HEK293 (cell line): ENCODE results near the gene ZKSCAN1.

Source experiments
- BCL11B ChIP-seq: fragments of 450-650 bp; formaldehyde crosslinking; IDR thresholded peaks from 2 replicates; pipeline ENCODE4 v1.5.1; 2016; ENCODE audit warnings: low read depth, missing biosample characterization, missing genetic modification characterization
- KLF1 ChIP-seq: fragments of 450-650 bp; formaldehyde crosslinking; IDR thresholded peaks from 2 replicates; pipeline ENCODE4 v1.5.1; 2016; ENCODE audit warnings: missing biosample characterization, missing genetic modification characterization
- MEIS1 ChIP-seq: sonication (generic); formaldehyde crosslinking; IDR thresholded peaks from 2 replicates; pipeline ENCODE4 v1.8.1; 2022; ENCODE audit warnings: missing genetic modification reagents, mild to moderate bottlenecking, borderline replicate concordance
- OVOL3 ChIP-seq: fragments of 450-650 bp; formaldehyde crosslinking; IDR thresholded peaks from 2 replicates; pipeline ENCODE4 v1.5.1; 2016; ENCODE audit warnings: missing biosample characterization, missing genetic modification characterization
- SCRT2 ChIP-seq: fragments of 450-650 bp; formaldehyde crosslinking; IDR thresholded peaks from 2 replicates; pipeline ENCODE4 v1.5.1; 2016; ENCODE audit warnings: missing biosample characterization, missing genetic modification characterization
- SP3 ChIP-seq: fragments of 450-650 bp; formaldehyde crosslinking; IDR thresholded peaks from 2 replicates; pipeline ENCODE4 v1.5.1; 2016; ENCODE audit warnings: missing biosample characterization, missing genetic modification characterization
- SP7 ChIP-seq: fragments of 450-650 bp; formaldehyde crosslinking; IDR thresholded peaks from 2 replicates; pipeline ENCODE4 v1.5.1; 2016; ENCODE audit warnings: missing biosample characterization, missing genetic modification characterization
- WT1 ChIP-seq: fragments of 450-650 bp; formaldehyde crosslinking; IDR thresholded peaks from 2 replicates; pipeline ENCODE4 v1.5.1; 2016; ENCODE audit warnings: missing biosample characterization, missing genetic modification characterization
- ZBTB20 ChIP-seq: fragments of 450-650 bp; formaldehyde crosslinking; IDR thresholded peaks from 2 replicates; pipeline ENCODE4 v1.5.1; 2016; ENCODE audit warnings: missing biosample characterization, missing genetic modification characterization
- ZIC2 ChIP-seq: fragments of 450-650 bp; formaldehyde crosslinking; IDR thresholded peaks from 2 replicates; pipeline ENCODE4 v1.5.1; 2016; ENCODE audit warnings: missing biosample characterization, missing genetic modification characterization
- ZNF112 ChIP-seq: fragments of 450-650 bp; formaldehyde crosslinking; IDR thresholded peaks from 2 replicates; pipeline ENCODE4 v1.5.0; 2017; ENCODE audit warnings: missing biosample characterization, missing genetic modification characterization
- ZNF157 ChIP-seq: fragments of 450-650 bp; formaldehyde crosslinking; IDR thresholded peaks from 2 replicates; pipeline ENCODE4 v1.5.1; 2016; ENCODE audit warnings: missing biosample characterization, missing genetic modification characterization
- ZNF16 ChIP-seq: fragments of 450-650 bp; formaldehyde crosslinking; IDR thresholded peaks from 2 replicates; pipeline ENCODE4 v1.5.1; 2016; ENCODE audit warnings: low read depth, missing biosample characterization, missing genetic modification characterization
- ZNF169 ChIP-seq: fragments of 450-650 bp; formaldehyde crosslinking; IDR thresholded peaks from 2 replicates; pipeline ENCODE4 v1.5.1; 2016; ENCODE audit warnings: missing biosample characterization, missing genetic modification characterization
- ZNF184 ChIP-seq: fragments of 450-650 bp; IDR thresholded peaks from 2 replicates; pipeline ENCODE4 v1.5.1; 2018; ENCODE audit warnings: missing biosample characterization, mild to moderate bottlenecking, missing genetic modification characterization
- ZNF202 ChIP-seq: fragments of 450-650 bp; formaldehyde crosslinking; IDR thresholded peaks from 2 replicates; pipeline ENCODE4 v1.5.1; 2016; ENCODE audit warnings: missing biosample characterization, missing genetic modification characterization, borderline replicate concordance
- ZNF221 ChIP-seq: fragments of 450-650 bp; formaldehyde crosslinking; IDR thresholded peaks from 2 replicates; pipeline ENCODE4 v1.5.1; 2017; ENCODE audit warnings: missing biosample characterization, missing genetic modification characterization, borderline replicate concordance
- ZNF23 ChIP-seq: fragments of 450-650 bp; formaldehyde crosslinking; IDR thresholded peaks from 2 replicates; pipeline ENCODE4 v1.5.1; 2016; ENCODE audit warnings: missing biosample characterization, missing genetic modification characterization, borderline replicate concordance
- ZNF302 ChIP-seq: fragments of 450-650 bp; formaldehyde crosslinking; IDR thresholded peaks from 2 replicates; pipeline ENCODE4 v1.5.1; 2016; ENCODE audit warnings: missing biosample characterization, missing genetic modification characterization, low read depth
- ZNF311 ChIP-seq: fragments of 450-650 bp; formaldehyde crosslinking; IDR thresholded peaks from 2 replicates; pipeline ENCODE4 v1.5.1; 2017; ENCODE audit warnings: missing biosample characterization, missing genetic modification characterization, borderline replicate concordance
- ZNF394 ChIP-seq: fragments of 450-650 bp; formaldehyde crosslinking; IDR thresholded peaks from 2 replicates; pipeline ENCODE4 v1.5.1; 2016; ENCODE audit warnings: missing biosample characterization, missing genetic modification characterization, mild to moderate bottlenecking, moderate library complexity, borderline replicate concordance
- ZNF433 ChIP-seq: fragments of 450-650 bp; formaldehyde crosslinking; IDR thresholded peaks from 2 replicates; pipeline ENCODE4 v1.5.1; 2016; ENCODE audit warnings: missing biosample characterization, missing genetic modification characterization, low read depth
- ZNF514 ChIP-seq: fragments of 450-650 bp; formaldehyde crosslinking; IDR thresholded peaks from 2 replicates; pipeline ENCODE4 v1.5.1; 2016; ENCODE audit warnings: missing biosample characterization, missing genetic modification characterization
- ZNF626 ChIP-seq: fragments of 450-650 bp; sonication (Bioruptor Pico); formaldehyde crosslinking; IDR thresholded peaks from 2 replicates; pipeline ENCODE4 v1.5.1; 2018; ENCODE audit warnings: missing biosample characterization, missing genetic modification characterization, inconsistent platforms
- ZNF670 ChIP-seq: fragments of 450-650 bp; formaldehyde crosslinking; IDR thresholded peaks from 2 replicates; pipeline ENCODE4 v1.5.1; 2016; ENCODE audit warnings: missing biosample characterization, missing genetic modification characterization, low read depth
- ZNF707 ChIP-seq: fragments of 450-650 bp; formaldehyde crosslinking; IDR thresholded peaks from 2 replicates; pipeline ENCODE4 v1.5.1; 2016; ENCODE audit warnings: missing biosample characterization, missing genetic modification characterization
- ZNF791 ChIP-seq: fragments of 450-650 bp; formaldehyde crosslinking; IDR thresholded peaks from 2 replicates; pipeline ENCODE4 v1.5.1; 2016; ENCODE audit warnings: missing biosample characterization, missing genetic modification characterization
- TF ChIP-seq, protein P1 (sequence below): fragments of 450-650 bp; formaldehyde crosslinking; IDR thresholded peaks from 2 replicates; pipeline ENCODE4 v1.5.1; 2016; ENCODE audit warnings: missing biosample characterization, missing genetic modification characterization
- TF ChIP-seq, protein P2 (sequence below): fragments of 450-650 bp; formaldehyde crosslinking; IDR thresholded peaks from 2 replicates; pipeline ENCODE4 v1.5.1; 2016; ENCODE audit warnings: missing biosample characterization, missing genetic modification characterization
- TF ChIP-seq, protein P3 (sequence below): fragments of 450-650 bp; formaldehyde crosslinking; conservative IDR thresholded peaks from 2 replicates; pipeline ENCODE4 v1.5.1; 2016; ENCODE audit warnings: low read depth, missing biosample characterization, missing genetic modification characterization
- TF ChIP-seq, protein P4 (sequence below): fragments of 450-650 bp; formaldehyde crosslinking; IDR thresholded peaks from 2 replicates; pipeline ENCODE4 v1.5.1; 2017; ENCODE audit warnings: missing biosample characterization, missing genetic modification characterization

ZKSCAN1 gene

DNA sequence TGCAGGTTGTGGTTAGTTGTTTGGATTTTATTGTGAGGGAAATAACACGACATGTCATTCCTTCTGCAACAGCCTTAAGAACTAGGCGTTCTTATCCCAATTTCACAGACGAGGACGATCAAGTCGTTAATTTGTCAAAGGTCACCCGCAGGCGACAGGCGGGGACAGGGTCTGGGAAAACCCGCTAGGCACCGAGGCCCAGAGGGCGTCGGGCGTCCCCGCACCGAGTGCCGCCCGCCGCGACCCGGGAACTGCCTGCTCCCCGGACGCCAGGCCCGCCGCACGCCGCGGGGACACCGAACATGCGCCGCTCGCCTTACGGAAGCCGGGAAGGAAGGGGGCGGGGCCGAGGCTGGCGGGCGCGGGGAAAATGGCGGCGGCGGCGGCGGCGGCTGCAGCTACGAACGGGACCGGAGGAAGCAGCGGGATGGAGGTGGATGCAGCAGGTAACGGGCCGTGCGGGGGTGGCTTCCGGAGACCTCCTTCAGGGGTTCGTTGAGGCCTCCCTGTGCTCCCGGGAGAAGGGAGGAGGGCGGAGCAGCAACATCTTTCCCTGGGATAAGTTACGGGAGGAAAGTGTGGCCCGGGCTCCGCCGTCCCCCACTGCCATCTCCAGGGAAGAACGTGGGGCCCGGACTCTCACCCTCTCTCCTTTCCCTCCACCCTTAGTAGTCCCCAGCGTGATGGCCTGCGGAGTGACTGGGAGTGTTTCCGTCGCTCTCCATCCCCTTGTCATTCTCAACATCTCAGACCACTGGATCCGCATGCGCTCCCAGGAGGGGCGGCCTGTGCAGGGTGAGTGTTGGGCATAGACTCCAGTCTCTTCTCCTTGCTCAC lies 73.4 kb downstream of the ZKSCAN1 start, which contains the start of gene COPS6 (continued):
- TF ChIP-seq ZNF16 (tag by site-specific recombination) (no peak; the same call in 1 of the 2 replicates), ZNF112 (tag by site-specific recombination) (no peak), SP7 (tag by site-specific recombination) (peak; percentile 73), OVOL3 (tag by site-specific recombination) (no peak; the same call in 1 of the 2 replicates), SP3 (peak; percentile 82), ZNF23 (tag by site-specific recombination) (no peak), ZNF670 (tag by site-specific recombination) (no peak), ZNF626 (tag by site-specific recombination) (no peak), ZNF221 (no peak), ZIC2 (tag by site-specific recombination) (peak; percentile 54; the same call in 1 of the 2 replicates), ZNF433 (tag by site-specific recombination) (no peak), MEIS1 (no peak; the same call in 1 of the 2 replicates), ZNF302 (no peak), KLF1 (tag by site-specific recombination) (peak; percentile 25; the same call in 1 of the 2 replicates), ZNF202 (tag by site-specific recombination) (no peak), ZNF707 (tag by site-specific recombination) (no peak), ZNF311 (no peak), ZNF157 (tag by site-specific recombination) (no peak), ZNF184 (tag by site-specific recombination) (0 out of 2 replicates have a peak, but pooled peaks have one; percentile 12), BCL11B (tag by site-specific recombination) (no peak; the same call in 1 of the 2 replicates), ZNF791 (tag by site-specific recombination) (no peak), ZBTB20 (tag by site-specific recombination) (peak; percentile 81), ZNF514 (no peak), WT1 (tag by site-specific recombination) (no peak), SCRT2 (tag by site-specific recombination) (peak; percentile 26; the same call in 1 of the 2 replicates), ZNF394 (tag by site-specific recombination) (peak; percentile 59; the same call in 1 of the 2 replicates), ZNF169 (no peak)
- TF ChIP-seq, protein P1, sequence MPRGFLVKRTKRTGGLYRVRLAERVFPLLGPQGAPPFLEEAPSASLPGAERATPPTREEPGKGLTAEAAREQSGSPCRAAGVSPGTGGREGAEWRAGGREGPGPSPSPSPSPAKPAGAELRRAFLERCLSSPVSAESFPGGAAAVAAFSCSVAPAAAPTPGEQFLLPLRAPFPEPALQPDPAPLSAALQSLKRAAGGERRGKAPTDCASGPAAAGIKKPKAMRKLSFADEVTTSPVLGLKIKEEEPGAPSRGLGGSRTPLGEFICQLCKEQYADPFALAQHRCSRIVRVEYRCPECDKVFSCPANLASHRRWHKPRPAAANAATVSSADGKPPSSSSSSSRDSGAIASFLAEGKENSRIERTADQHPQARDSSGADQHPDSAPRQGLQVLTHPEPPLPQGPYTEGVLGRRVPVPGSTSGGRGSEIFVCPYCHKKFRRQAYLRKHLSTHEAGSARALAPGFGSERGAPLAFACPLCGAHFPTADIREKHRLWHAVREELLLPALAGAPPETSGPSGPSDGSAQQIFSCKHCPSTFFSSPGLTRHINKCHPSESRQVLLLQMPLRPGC (tag by site-specific recombination) = 0 out of 2 replicates have a peak, but pooled peaks have one; percentile 28
- TF ChIP-seq, protein P2, sequence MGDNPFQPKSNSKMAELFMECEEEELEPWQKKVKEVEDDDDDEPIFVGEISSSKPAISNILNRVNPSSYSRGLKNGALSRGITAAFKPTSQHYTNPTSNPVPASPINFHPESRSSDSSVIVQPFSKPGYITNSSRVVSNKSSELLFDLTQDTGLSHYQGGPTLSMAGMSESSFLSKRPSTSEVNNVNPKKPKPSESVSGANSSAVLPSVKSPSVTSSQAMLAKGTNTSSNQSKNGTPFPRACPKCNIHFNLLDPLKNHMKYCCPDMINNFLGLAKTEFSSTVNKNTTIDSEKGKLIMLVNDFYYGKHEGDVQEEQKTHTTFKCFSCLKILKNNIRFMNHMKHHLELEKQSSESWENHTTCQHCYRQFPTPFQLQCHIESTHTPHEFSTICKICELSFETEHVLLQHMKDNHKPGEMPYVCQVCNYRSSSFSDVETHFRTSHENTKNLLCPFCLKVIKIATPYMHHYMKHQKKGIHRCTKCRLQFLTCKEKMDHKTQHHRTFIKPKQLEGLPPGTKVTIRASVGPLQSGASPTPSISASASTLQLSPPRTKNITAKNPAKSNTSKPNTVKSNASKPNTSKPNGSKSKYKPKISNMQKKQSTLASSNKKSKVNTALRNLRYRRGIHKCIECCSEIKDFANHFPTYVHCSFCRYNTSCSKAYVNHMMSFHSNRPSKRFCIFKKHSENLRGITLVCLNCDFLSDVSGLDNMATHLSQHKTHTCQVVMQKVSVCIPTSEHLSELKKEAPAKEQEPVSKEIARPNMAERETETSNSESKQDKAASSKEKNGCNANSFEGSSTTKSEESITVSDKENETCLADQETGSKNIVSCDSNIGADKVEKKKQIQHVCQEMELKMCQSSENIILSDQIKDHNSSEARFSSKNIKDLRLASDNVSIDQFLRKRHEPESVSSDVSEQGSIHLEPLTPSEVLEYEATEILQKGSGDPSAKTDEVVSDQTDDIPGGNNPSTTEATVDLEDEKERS (tag by site-specific recombination) = no peak
- TF ChIP-seq, protein P3, sequence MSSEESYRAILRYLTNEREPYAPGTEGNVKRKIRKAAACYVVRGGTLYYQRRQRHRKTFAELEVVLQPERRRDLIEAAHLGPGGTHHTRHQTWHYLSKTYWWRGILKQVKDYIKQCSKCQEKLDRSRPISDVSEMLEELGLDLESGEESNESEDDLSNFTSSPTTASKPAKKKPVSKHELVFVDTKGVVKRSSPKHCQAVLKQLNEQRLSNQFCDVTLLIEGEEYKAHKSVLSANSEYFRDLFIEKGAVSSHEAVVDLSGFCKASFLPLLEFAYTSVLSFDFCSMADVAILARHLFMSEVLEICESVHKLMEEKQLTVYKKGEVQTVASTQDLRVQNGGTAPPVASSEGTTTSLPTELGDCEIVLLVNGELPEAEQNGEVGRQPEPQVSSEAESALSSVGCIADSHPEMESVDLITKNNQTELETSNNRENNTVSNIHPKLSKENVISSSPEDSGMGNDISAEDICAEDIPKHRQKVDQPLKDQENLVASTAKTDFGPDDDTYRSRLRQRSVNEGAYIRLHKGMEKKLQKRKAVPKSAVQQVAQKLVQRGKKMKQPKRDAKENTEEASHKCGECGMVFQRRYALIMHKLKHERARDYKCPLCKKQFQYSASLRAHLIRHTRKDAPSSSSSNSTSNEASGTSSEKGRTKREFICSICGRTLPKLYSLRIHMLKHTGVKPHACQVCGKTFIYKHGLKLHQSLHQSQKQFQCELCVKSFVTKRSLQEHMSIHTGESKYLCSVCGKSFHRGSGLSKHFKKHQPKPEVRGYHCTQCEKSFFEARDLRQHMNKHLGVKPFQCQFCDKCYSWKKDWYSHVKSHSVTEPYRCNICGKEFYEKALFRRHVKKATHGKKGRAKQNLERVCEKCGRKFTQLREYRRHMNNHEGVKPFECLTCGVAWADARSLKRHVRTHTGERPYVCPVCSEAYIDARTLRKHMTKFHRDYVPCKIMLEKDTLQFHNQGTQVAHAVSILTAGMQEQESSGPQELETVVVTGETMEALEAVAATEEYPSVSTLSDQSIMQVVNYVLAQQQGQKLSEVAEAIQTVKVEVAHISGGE (tag by site-specific recombination) = peak; percentile 77
- TF ChIP-seq, protein P4, sequence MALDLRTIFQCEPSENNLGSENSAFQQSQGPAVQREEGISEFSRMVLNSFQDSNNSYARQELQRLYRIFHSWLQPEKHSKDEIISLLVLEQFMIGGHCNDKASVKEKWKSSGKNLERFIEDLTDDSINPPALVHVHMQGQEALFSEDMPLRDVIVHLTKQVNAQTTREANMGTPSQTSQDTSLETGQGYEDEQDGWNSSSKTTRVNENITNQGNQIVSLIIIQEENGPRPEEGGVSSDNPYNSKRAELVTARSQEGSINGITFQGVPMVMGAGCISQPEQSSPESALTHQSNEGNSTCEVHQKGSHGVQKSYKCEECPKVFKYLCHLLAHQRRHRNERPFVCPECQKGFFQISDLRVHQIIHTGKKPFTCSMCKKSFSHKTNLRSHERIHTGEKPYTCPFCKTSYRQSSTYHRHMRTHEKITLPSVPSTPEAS (tag by site-specific recombination) = no peak; the same call in 1 of the 2 replicates
